Left lung (tissue), 10 donors: ENCODE measurements around the gene DHX58. TPM values are rescaled to one million over a fixed set of nuclear protein-coding genes. Genes with fewer than 3 reads are reported as not detected.
A peak's percentile ranks its signal among the peaks of the same experiment; 100 is the strongest.

Source experiments
- ATAC-seq: fragments of 200-7000 bp; cut with Tn5 transposase; one replicate; pipeline ENCODE4 v1.9.1; 2020; ENCODE audit warnings: moderate library complexity
- DNase-seq, 4 donors: peaks; one replicate each; pipeline ENCODE4 v3.0.0-alpha.2; 2013 to 2020
- H3K27ac ChIP-seq, 2 donors: fragments of 200-600 bp; sonication (generic) in 1 of 2; one replicate each; pipeline versions ENCODE4 v1.5.0 to v1.8.0; 2020 to 2021
- H3K27me3 ChIP-seq, 2 donors: fragments of 200-600 bp; sonication (generic) in 1 of 2; one replicate each; pipeline versions ENCODE4 v1.5.0 to v1.8.0; 2020 to 2021
- H3K36me3 ChIP-seq, 2 donors: fragments of 200-600 bp; sonication (generic) in 1 of 2; one replicate each; pipeline versions ENCODE4 v1.5.0 to v1.8.0; 2020 to 2021
- H3K4me1 ChIP-seq, 2 donors: fragments of 200-600 bp; one replicate each; pipeline ENCODE4 v1.8.0; 2021
- H3K4me3 ChIP-seq, 2 donors: fragments of 200-600 bp; sonication (generic) in 1 of 2; one replicate each; pipeline versions ENCODE4 v1.5.0 to v1.8.0; 2020 to 2021; ENCODE audit warnings: mild to moderate bottlenecking in 1 of 2
- H3K9me3 ChIP-seq, 2 donors: fragments of 200-600 bp; sonication (generic) in 1 of 2; one replicate each; pipeline versions ENCODE4 v1.5.0 to v1.8.0; 2020 to 2021
- intact Hi-C, 2 donors: fragments of 100-400 bp; cut with DNase I; formaldehyde crosslinking; loops; one replicate each; pipeline versions ENCODE4 v1.11.2 to v1.14.2; 2022
- polyA plus RNA-seq, 6 donors: library from polyadenylated mRNA; unstranded; fragments of 120-200 nt; gene quantifications; one replicate each; pipeline ENCODE4 v1.2.1, GENCODE V29; 2013; ENCODE audit not compliant: insufficient read length in 6 of 6
- total RNA-seq, 2 donors: library from RNA; stranded (reverse); fragmentation: NEBNext Ultra II Directional; extraction: Animal tissue kit (Norgen Biotek cat#: 25700); gene quantifications; one replicate each; pipeline ENCODE4 v1.2.1, GENCODE V29; 2021
- TF ChIP-seq, protein P1 (sequence below), 2 donors: fragments of 200-600 bp; sonication (generic) in 1 of 2; IDR thresholded peaks; one replicate each; pipeline versions ENCODE4 v1.5.0 to v1.8.0; 2021; ENCODE audit warnings: antibody characterized with exemption in 2 of 2
- donor health status: DM: no; HTN: yes; CAD: no.
- donor health status: DM: no; HTN: no; CAD: no.

DHX58 gene
- total and polyA plus RNA-seq, 8 donors: 15.4 to 22.4 (median 19.9) TPM

GRCh38 chr17:42138749-42139492, 26.4 kb upstream of the DHX58 start:
- Histone ChIP-seq H3K36me3 (peaks cover 0 to 57% of the 10 kb centered on the region in 2 donors), H3K27me3 (no peaks in the 10 kb centered on the region), H3K4me1 (peaks cover 35 to 95% of the 10 kb centered on the region in 2 donors), H3K9me3 (no peaks in the 10 kb centered on the region), H3K4me3 (no peak overlapping the region), H3K27ac (peak overlapping the region in 1 of 2 donors; percentile 33)
- DNase-seq (no peak), ATAC-seq (no peak)
- intact Hi-C loops: no loop called here
- TF ChIP-seq, protein P1, sequence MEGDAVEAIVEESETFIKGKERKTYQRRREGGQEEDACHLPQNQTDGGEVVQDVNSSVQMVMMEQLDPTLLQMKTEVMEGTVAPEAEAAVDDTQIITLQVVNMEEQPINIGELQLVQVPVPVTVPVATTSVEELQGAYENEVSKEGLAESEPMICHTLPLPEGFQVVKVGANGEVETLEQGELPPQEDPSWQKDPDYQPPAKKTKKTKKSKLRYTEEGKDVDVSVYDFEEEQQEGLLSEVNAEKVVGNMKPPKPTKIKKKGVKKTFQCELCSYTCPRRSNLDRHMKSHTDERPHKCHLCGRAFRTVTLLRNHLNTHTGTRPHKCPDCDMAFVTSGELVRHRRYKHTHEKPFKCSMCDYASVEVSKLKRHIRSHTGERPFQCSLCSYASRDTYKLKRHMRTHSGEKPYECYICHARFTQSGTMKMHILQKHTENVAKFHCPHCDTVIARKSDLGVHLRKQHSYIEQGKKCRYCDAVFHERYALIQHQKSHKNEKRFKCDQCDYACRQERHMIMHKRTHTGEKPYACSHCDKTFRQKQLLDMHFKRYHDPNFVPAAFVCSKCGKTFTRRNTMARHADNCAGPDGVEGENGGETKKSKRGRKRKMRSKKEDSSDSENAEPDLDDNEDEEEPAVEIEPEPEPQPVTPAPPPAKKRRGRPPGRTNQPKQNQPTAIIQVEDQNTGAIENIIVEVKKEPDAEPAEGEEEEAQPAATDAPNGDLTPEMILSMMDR (IDR thresholded peaks at IDR 0.05): no peak

DNA sequence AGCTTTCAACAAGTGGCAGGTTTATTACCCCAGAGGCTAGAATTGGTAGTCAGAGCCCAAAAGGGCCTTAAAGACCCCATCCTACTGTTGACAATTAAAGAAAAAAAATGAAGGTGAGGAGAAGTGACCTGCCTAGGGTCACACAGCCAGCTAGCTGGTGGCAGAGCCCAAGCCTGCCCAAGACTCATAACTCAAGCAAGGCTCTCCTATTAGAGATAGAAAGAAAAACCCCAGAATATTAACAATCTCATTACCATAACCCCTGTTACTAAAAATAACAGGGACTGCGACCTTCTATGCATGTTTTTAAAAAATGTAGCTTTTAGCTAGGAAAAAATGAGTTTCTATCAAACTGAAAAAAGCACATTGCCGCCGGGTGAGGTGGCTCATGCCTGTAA, 24.1 kb upstream of the DHX58 start:
- H3K9me3 ChIP-seq: no peaks in the 10 kb centered on the region
- peak overlapping the region; percentile 82 to 90 for H3K27ac ChIP-seq
- peaks cover 0 to 36% of the 10 kb centered on the region in 2 donors for H3K36me3 ChIP-seq
- DNase-seq: no peak
- ATAC-seq: no peak
- peak overlapping the region in 1 of 2 donors; percentile 18 for H3K4me3 ChIP-seq
- intact Hi-C loops: no loop called here
- peaks cover 56 to 95% of the 10 kb centered on the region in 2 donors for H3K4me1 ChIP-seq
- TF ChIP-seq, protein P1 (IDR thresholded peaks at IDR 0.05): no peak
- no peaks in the 10 kb centered on the region for H3K27me3 ChIP-seq

GRCh38 chr17:42135664-42136653, 23.4 kb upstream of the DHX58 start:
- TF ChIP-seq, protein P1 (IDR thresholded peaks at IDR 0.05): no peak
- H3K4me1 ChIP-seq: peaks cover 58 to 94% of the 10 kb centered on the region in 2 donors
- DNase-seq: peak in 3 of 4 donors; percentile 68 to 89 (median 84)
- no peaks in the 10 kb centered on the region for H3K27me3 ChIP-seq
- intact Hi-C loops: no loop called here
- peak overlapping the region in 1 of 2 donors; percentile 18 for H3K4me3 ChIP-seq
- peaks cover 0 to 29% of the 10 kb centered on the region in 2 donors for H3K36me3 ChIP-seq
- ATAC-seq: peak; percentile 82
- H3K9me3 ChIP-seq: no peaks in the 10 kb centered on the region
- peak overlapping the region; percentile 82 to 90 for H3K27ac ChIP-seq

DNA sequence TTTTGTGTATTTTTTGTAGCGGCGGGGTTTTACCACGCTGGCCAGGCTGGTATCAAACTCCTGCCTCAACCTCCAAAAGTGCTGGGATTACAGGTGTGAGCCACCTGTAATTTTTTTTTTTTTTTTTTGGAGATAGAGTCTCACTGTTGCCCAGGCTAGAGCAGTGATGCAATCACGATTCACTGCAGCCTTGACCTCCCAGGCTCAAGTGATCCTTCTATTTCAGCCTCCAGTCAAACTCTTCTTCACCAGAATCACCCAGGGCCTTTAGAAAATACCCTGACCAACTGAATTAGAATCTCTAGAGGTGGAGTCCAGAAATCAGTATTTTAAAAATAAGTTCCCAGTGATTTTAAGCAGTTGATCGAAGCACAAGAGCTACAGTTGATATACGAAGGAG, 22.6 kb upstream of the DHX58 start:
- TF ChIP-seq, protein P1 (IDR thresholded peaks at IDR 0.05): no peak
- intact Hi-C loops: no loop called here
- ATAC-seq: no peak
- Histone ChIP-seq H3K36me3 (peaks cover 0 to 25% of the 10 kb centered on the region in 2 donors), H3K9me3 (no peaks in the 10 kb centered on the region), H3K27me3 (no peaks in the 10 kb centered on the region), H3K4me3 (no peak overlapping the region), H3K27ac (peak overlapping the region; percentile 82 to 90), H3K4me1 (peaks cover 58 to 95% of the 10 kb centered on the region in 2 donors)
- no peak for DNase-seq
